ENCODE data around the gene NDUFB10. TPM values are rescaled to one million over a fixed set of nuclear protein-coding genes. Genes with fewer than 3 reads are reported as not detected.
"Not testable (repeated sequence)": the region's sequence is repeated elsewhere in the genome, so short reads cannot be mapped to it uniquely, and the experiment has no call there.

The NDUFB10 gene
- total and polyA plus RNA-seq, 10 of the 15 experiments (the other 5 are each of a cell fraction or from before 2014, with no cell fraction given): 52.2 to 319 (median 130) TPM

GRCh38 chr16:1938910-1939309 lies 20.4 kb upstream of the NDUFB10 start (continued):
- TF ChIP-seq TCF12 (IDR thresholded peaks at IDR 0.05; ENCODE audit: low read depth, low read length) (no peak), NBN (IDR thresholded peaks at IDR 0.05) (no peak), SREBF1 (IDR thresholded peaks at IDR 0.05; ENCODE audit: low read length) (no peak), EGR1 (IDR thresholded peaks at IDR 0.05; ENCODE audit: borderline replicate concordance in 1 of 2, low read depth in 2 of 2, low read length in 2 of 2) (no peak), SIX5 (IDR thresholded peaks at IDR 0.05; ENCODE audit: low read depth, low read length, severe bottlenecking) (no peak)

GRCh38 chr16:1939833-1940232 lies 19.5 kb upstream of the NDUFB10 start:
- 97% methylated on average over 6 of the region's 8 CpGs for WGBS (ENCODE audit: insufficient coverage, insufficient replicate concordance, low lambda C conversion rate, missing lambda C conversion rate)
- POLR2A ChIA-PET: interaction anchor here (0.6 to 2.3 kb wide), 3 partner anchors 17 to 210 kb away, joined by 3 to 6 read pairs (median 3); no protein-coding TSS in a partner anchor
- not testable (repeated sequence) for FAIRE-seq

More at GRCh38 chr16:1939833-1940232, 19.5 kb upstream of the NDUFB10 start:
- H3K9me3 ChIP-seq (replicated peaks; ENCODE audit: control insufficient read depth, insufficient read depth, low read length); intact Hi-C loops (cut with micrococcal nuclease; ENCODE audit: unreplicated experiment); H3K4me3 ChIP-seq; H2AFZ ChIP-seq (ENCODE audit: control insufficient read depth, low read depth, low read length); H3K9ac ChIP-seq (ENCODE audit: control insufficient read depth, insufficient read depth, low read length); SMC1A ChIA-PET (ENCODE audit: uncharacterized antibody, unreplicated experiment); H3K4me2 ChIP-seq (ENCODE audit: control insufficient read depth, insufficient read depth); H3K27ac ChIP-seq (ENCODE audit: control insufficient read depth, insufficient read depth); DNase-seq (ENCODE audit: low read depth, low spot score); H3K27me3 ChIP-seq (replicated peaks in 1 of 2; ENCODE audit: control insufficient read depth in 2 of 2, insufficient read depth in 2 of 2, low read length in 1 of 2); H3K36me3 ChIP-seq (ENCODE audit: control insufficient read depth in 2 of 2, insufficient read depth in 2 of 2, low read length in 1 of 2); H4K20me1 ChIP-seq (ENCODE audit: control insufficient read depth, insufficient read depth); ATAC-seq; BruUV-seq (replicated peaks): not testable (repeated sequence)
- ChIA-PET RAD21 (ENCODE audit: unreplicated experiment) (interaction anchor here (1.8 kb wide), 1 partner anchor 11 kb away, joined by 6 read pairs; no protein-coding TSS in a partner anchor), CTCF (interaction anchor here (0.9 to 2.0 kb wide), 3 partner anchors 10 to 318 kb away, joined by 3 to 9 read pairs (median 4); no protein-coding TSS in a partner anchor)
- Histone ChIP-seq H3K4me1 (ENCODE audit: control insufficient read depth, insufficient read depth, low read length) (peaks cover 10% of the 10 kb centered on the region; the same call in 1 of the 2 replicates), H3K79me2 (ENCODE audit: control insufficient read depth, insufficient read depth, low read length) (peaks cover 18% of the 10 kb centered on the region)
- in situ Hi-C loops (cut with MboI): loop anchor here (10.0 kb wide), 1 partner anchor 75 kb away; no protein-coding TSS in a partner anchor

Measured in GM12878 (cell line).